ENCODE data around the gene CTPS1. TPM values are rescaled to one million over a fixed set of nuclear protein-coding genes. Genes with fewer than 3 reads are reported as not detected.
A peak's percentile ranks its signal among the peaks of the same experiment; 100 is the strongest.

The CTPS1 gene
- total and polyA plus RNA-seq, 8 donors = 6.4 to 45.5 (median 23.1) TPM

GRCh38 chr1:41013796-41014195 is 34.3 kb downstream of the CTPS1 start:
- TF ChIP-seq POLR2A (IDR thresholded peaks at IDR 0.05) (no peak), EP300 (IDR thresholded peaks at IDR 0.05) (no peak), POLR2AphosphoS5 (IDR thresholded peaks at IDR 0.05) (no peak), CTCF (IDR thresholded peaks at IDR 0.05) (no peak)
- Histone ChIP-seq H3K27ac (peak overlapping the region in 1 of 5 donors; percentile 39), H3K4me1 (peaks cover 0 to 34% (median 6%) of the 10 kb centered on the region in 4 donors), H3K9me3 (no peaks in the 10 kb centered on the region), H3K27me3 (no peaks in the 10 kb centered on the region), H3K36me3 (peaks cover 23 to 83% (median 74%) of the 10 kb centered on the region in 4 donors), H3K4me3 (no peak overlapping the region)
- WGBS, 5 donors = 69 to 89% (median 87%) methylated on average over 4 to 7 of the region's 7 CpGs
- DNase-seq = peak in 1 of 2 donors; percentile 30
- intact Hi-C loops (cut with DNase I; ENCODE audit: low total_unique reads) = no loop called here

- peaks cover 0 to 34% (median 6%) of the 10 kb centered on the region in 4 donors for H3K4me1 ChIP-seq
- no peak overlapping the region for H3K4me3 ChIP-seq
- WGBS, 5 donors = 63 to 74% (median 67%) methylated on average over 8 of the region's 8 CpGs
- no peak for TF ChIP-seq POLR2A (IDR thresholded peaks at IDR 0.05)
- no peak for TF ChIP-seq POLR2AphosphoS5 (IDR thresholded peaks at IDR 0.05)
- TF ChIP-seq EP300 (IDR thresholded peaks at IDR 0.05) = no peak
- TF ChIP-seq CTCF (IDR thresholded peaks at IDR 0.05) = no peak
- no peak for DNase-seq
- H3K27ac ChIP-seq = no peak overlapping the region
- peaks cover 13 to 72% (median 63%) of the 10 kb centered on the region in 4 donors for H3K36me3 ChIP-seq
- no peaks in the 10 kb centered on the region for H3K27me3 ChIP-seq
- H3K9me3 ChIP-seq = no peaks in the 10 kb centered on the region
- intact Hi-C loops (cut with DNase I; ENCODE audit: low total_unique reads) = no loop called here
These were observed 35.4 kb downstream of the CTPS1 start for GRCh38 chr1:41014871-41015270.

- no peaks in the 10 kb centered on the region for H3K9me3 ChIP-seq
- no peak overlapping the region for H3K4me3 ChIP-seq
- H3K27me3 ChIP-seq = no peaks in the 10 kb centered on the region
- intact Hi-C loops (cut with DNase I; ENCODE audit: low total_unique reads) = no loop called here
- DNase-seq = no peak
- H3K36me3 ChIP-seq = peaks cover 7 to 67% (median 58%) of the 10 kb centered on the region in 4 donors
- H3K4me1 ChIP-seq = peaks cover 0 to 34% (median 7%) of the 10 kb centered on the region in 4 donors
- TF ChIP-seq POLR2AphosphoS5 (IDR thresholded peaks at IDR 0.05) (no peak), EP300 (IDR thresholded peaks at IDR 0.05) (no peak), POLR2A (IDR thresholded peaks at IDR 0.05) (no peak), CTCF (IDR thresholded peaks at IDR 0.05) (no peak)
- H3K27ac ChIP-seq = no peak overlapping the region
- WGBS, 5 donors = 65 to 80% (median 73%) methylated on average over 4 to 5 of the region's 5 CpGs
These were observed 35.9 kb downstream of the CTPS1 start for GRCh38 chr1:41015281-41015896.

- intact Hi-C loops (cut with DNase I; ENCODE audit: low total_unique reads) = no loop called here
- H3K27ac ChIP-seq = no peak overlapping the region
- H3K9me3 ChIP-seq = no peaks in the 10 kb centered on the region
- H3K36me3 ChIP-seq = peaks cover 6 to 61% (median 52%) of the 10 kb centered on the region in 4 donors
- H3K4me3 ChIP-seq = no peak overlapping the region
- no peaks in the 10 kb centered on the region for H3K27me3 ChIP-seq
- DNase-seq = no peak
- TF ChIP-seq POLR2AphosphoS5 (IDR thresholded peaks at IDR 0.05) (no peak), POLR2A (IDR thresholded peaks at IDR 0.05) (no peak), EP300 (IDR thresholded peaks at IDR 0.05) (no peak), CTCF (IDR thresholded peaks at IDR 0.05) (no peak)
- peaks cover 0 to 32% (median 10%) of the 10 kb centered on the region in 4 donors for H3K4me1 ChIP-seq
- WGBS, 5 donors = 85 to 93% (median 90%) methylated on average over 10 to 13 of the region's 13 CpGs
These were observed 36.5 kb downstream of the CTPS1 start for GRCh38 chr1:41015897-41016470.
